Dermis lymphatic vessel endothelial cell (primary cell): ENCODE results near the gene PLEKHH3. TPM values are rescaled to one million over a fixed set of nuclear protein-coding genes. Genes with fewer than 3 reads are reported as not detected.

ENCODE experiments used
- total RNA-seq: library from RNA; depleted of rRNA; stranded (reverse); fragments of >200 nt; gene quantifications from 2 replicates; pipeline ENCODE4 v1.2.1, GENCODE V29; 2014

PLEKHH3 gene
- 13.0 and 16.8 TPM in 2 replicates for total RNA-seq

GRCh38 chr17:42676424-42677011 is at the start of gene PLEKHH3:
TSS of gene PLEKHH3 (minus strand) at chr17:42676994. CDS start at chr17:42676563, 431 bp downstream.

GRCh38 chr17:42681976-42682721 is 5.4 kb upstream of the PLEKHH3 start, which contains the start of gene CNTNAP1:
TSS of gene CNTNAP1 (plus strand) at chr17:42682531. CDS start at chr17:42682830, 299 bp downstream.

GRCh38 chr17:42659079-42659931 is 17.5 kb downstream of the PLEKHH3 start, which contains the start of gene TUBG2:
TSS of gene TUBG2 (plus strand) at chr17:42659284. CDS start at chr17:42659504, 220 bp downstream.

Other genes starting within 250 kb of the PLEKHH3 start
- 17.2 and 18.1 TPM in 2 replicates for gene ATP6V0A1, start 218.1 kb downstream of the PLEKHH3 start, total RNA-seq
- 23.3 and 32.3 TPM in 2 replicates for gene NAGLU, start 140.8 kb downstream of the PLEKHH3 start, total RNA-seq
- 0.76 and 1.4 TPM in 2 replicates for gene HSD17B1, start 124.1 kb downstream of the PLEKHH3 start, total RNA-seq
- 7.5 and 9.0 TPM in 2 replicates for gene COASY, start 114.8 kb downstream of the PLEKHH3 start, total RNA-seq
- 30.3 and 34.1 TPM in 2 replicates for gene MLX, start 109.9 kb downstream of the PLEKHH3 start, total RNA-seq
- gene PSMC3IP, start 99.3 kb downstream of the PLEKHH3 start, total RNA-seq, result 1.1 and 1.3 TPM in 2 replicates
- gene RETREG3, start 67.6 kb downstream of the PLEKHH3 start, total RNA-seq, result 65.7 and 83.3 TPM in 2 replicates
- gene TUBG1, start 67.3 kb downstream of the PLEKHH3 start, total RNA-seq, result 10.8 and 11.5 TPM in 2 replicates
- 4.2 and 5.4 TPM in 2 replicates for gene TUBG2, start 17.7 kb downstream of the PLEKHH3 start, total RNA-seq
- gene CCR10, start 4.8 kb upstream of the PLEKHH3 start, total RNA-seq, result 2.4 and 3.9 TPM in 2 replicates
- gene CNTNAP1, start 5.5 kb upstream of the PLEKHH3 start, total RNA-seq, result 6.7 and 9.9 TPM in 2 replicates
- gene EZH1, start 68.0 kb upstream of the PLEKHH3 start, total RNA-seq, result 12.4 and 13.8 TPM in 2 replicates
- 15.6 and 21.5 TPM in 2 replicates for gene RAMP2, start 84.2 kb upstream of the PLEKHH3 start, total RNA-seq
- gene VPS25, start 96.5 kb upstream of the PLEKHH3 start, total RNA-seq, result 42.3 and 46.2 TPM in 2 replicates
- gene WNK4, start 103.6 kb upstream of the PLEKHH3 start, total RNA-seq, result 0.54 and 1.5 TPM in 2 replicates
- 63.1 and 74.3 TPM in 2 replicates for gene COA3, start 121.7 kb upstream of the PLEKHH3 start, total RNA-seq
- gene CNTD1, start 121.9 kb upstream of the PLEKHH3 start, total RNA-seq, result not detected in 2 replicates
- 143 and 162 TPM in 2 replicates for gene BECN1, start 147.3 kb upstream of the PLEKHH3 start, total RNA-seq
- gene PSME3, start 156.4 kb upstream of the PLEKHH3 start, total RNA-seq, result 48.9 and 65.9 TPM in 2 replicates
- 0.22 and 0.43 TPM in 2 replicates for gene AOC2, start 167.6 kb upstream of the PLEKHH3 start, total RNA-seq
- gene AOC3, start 174.2 kb upstream of the PLEKHH3 start, total RNA-seq, result 0.33 and 0.43 TPM in 2 replicates
- gene G6PC1, start 223.8 kb upstream of the PLEKHH3 start, total RNA-seq, result not detected in 2 replicates